Neural progenitor cell (in vitro differentiated cells): ENCODE data around the gene TBCA. TPM values are rescaled to one million over a fixed set of nuclear protein-coding genes. Genes with fewer than 3 reads are reported as not detected.

Experiments
- DNase-seq: peaks from one replicate; pipeline ENCODE4 v3.0.0-alpha.2; 2016; ENCODE audit warnings: low spot score
- H2AFZ ChIP-seq: fragments of 200-600 bp; sonication (generic); replicated peaks from 2 replicates; pipeline ENCODE4 v1.6.1; 2016; ENCODE audit warnings: antibody characterized with exemption
- H3F3A ChIP-seq: fragments of 200-600 bp; sonication (generic); 2 replicates; pipeline ENCODE4 v1.6.1; 2016; ENCODE audit warnings: antibody characterized with exemption, low read depth
- H3K27ac ChIP-seq: fragments of 200-600 bp; sonication (generic); 2 replicates; pipeline ENCODE4 v1.5.1; 2016; ENCODE audit warnings: mild to moderate bottlenecking
- H3K27me3 ChIP-seq: fragments of 200-600 bp; sonication (generic); 2 replicates; pipeline ENCODE4 v1.6.1; 2016; ENCODE audit warnings: mild to moderate bottlenecking, moderate library complexity
- H3K36me3 ChIP-seq: fragments of 200-600 bp; sonication (generic); 2 replicates; pipeline ENCODE4 v1.5.1; 2016
- H3K4me1 ChIP-seq: fragments of 200-600 bp; sonication (generic); 2 replicates; pipeline ENCODE4 v1.6.1; 2016; ENCODE audit warnings: mixed run types
- H3K4me2 ChIP-seq: fragments of 200-600 bp; sonication (generic); 2 replicates; pipeline ENCODE4 v1.6.1; 2016
- H3K4me3 ChIP-seq: fragments of 200-600 bp; sonication (generic); 2 replicates; pipeline ENCODE4 v1.5.1; 2016
- H3K79me2 ChIP-seq: fragments of 200-600 bp; sonication (generic); 2 replicates; pipeline ENCODE4 v1.6.1; 2016; ENCODE audit warnings: low read depth
- H3K9ac ChIP-seq: fragments of 200-600 bp; sonication (generic); 2 replicates; pipeline ENCODE4 v1.6.1; 2016
- H3K9me3 ChIP-seq: fragments of 200-600 bp; sonication (generic); 2 replicates; pipeline ENCODE4 v1.5.1; 2016; ENCODE audit warnings: low read depth
- H4K20me1 ChIP-seq: fragments of 200-600 bp; sonication (generic); 2 replicates; pipeline ENCODE4 v1.6.1; 2016; ENCODE audit warnings: low read depth
- H3K27ac Mint-ChIP-seq: 3 replicates; pipeline ENCODE4 v1.8.0; 2021; ENCODE audit warnings: mixed read lengths
- H3K27me3 Mint-ChIP-seq: 2 replicates; pipeline ENCODE4 v1.8.0; 2022; ENCODE audit warnings: low read depth, mild to moderate bottlenecking, inconsistent platforms, moderate library complexity, mixed read lengths; ENCODE audit not compliant: insufficient read depth
- H3K36me3 Mint-ChIP-seq: 3 replicates; pipeline ENCODE4 v1.8.0; 2021; ENCODE audit warnings: mixed read lengths
- H3K4me1 Mint-ChIP-seq: 3 replicates; pipeline ENCODE4 v1.8.0; 2021; ENCODE audit warnings: mixed read lengths
- H3K4me3 Mint-ChIP-seq: 3 replicates; pipeline ENCODE4 v1.8.0; 2021; ENCODE audit warnings: mild to moderate bottlenecking, moderate library complexity, mixed read lengths
- H3K9me3 Mint-ChIP-seq: 3 replicates; pipeline ENCODE4 v1.8.0; 2020; ENCODE audit warnings: mixed read lengths
- EZH2 ChIP-seq: fragments of 200-600 bp; sonication (generic); IDR thresholded peaks from 2 replicates; pipeline ENCODE4 v1.6.1; 2017; ENCODE audit warnings: antibody characterized with exemption, mild to moderate bottlenecking, moderate library complexity
- EZH2phosphoT487 ChIP-seq: fragments of 200-600 bp; sonication (generic); IDR thresholded peaks from 2 replicates; pipeline ENCODE4 v1.6.1; 2017; ENCODE audit warnings: antibody characterized with exemption
- total RNA-seq: library from RNA; depleted of rRNA; stranded (reverse); fragments of >200 nt; gene quantifications from 2 replicates; pipeline ENCODE4 v1.2.3, GENCODE V29; 2015; ENCODE audit warnings: low replicate concordance
- TF ChIP-seq, protein P1 (sequence below): fragments of 200-600 bp; sonication (generic); IDR thresholded peaks from 2 replicates; pipeline ENCODE4 v1.5.1; 2017; ENCODE audit warnings: antibody characterized with exemption, mild to moderate bottlenecking

Gene TBCA
- total RNA-seq, 1 donor from 2014 or later: 270 TPM

DNA sequence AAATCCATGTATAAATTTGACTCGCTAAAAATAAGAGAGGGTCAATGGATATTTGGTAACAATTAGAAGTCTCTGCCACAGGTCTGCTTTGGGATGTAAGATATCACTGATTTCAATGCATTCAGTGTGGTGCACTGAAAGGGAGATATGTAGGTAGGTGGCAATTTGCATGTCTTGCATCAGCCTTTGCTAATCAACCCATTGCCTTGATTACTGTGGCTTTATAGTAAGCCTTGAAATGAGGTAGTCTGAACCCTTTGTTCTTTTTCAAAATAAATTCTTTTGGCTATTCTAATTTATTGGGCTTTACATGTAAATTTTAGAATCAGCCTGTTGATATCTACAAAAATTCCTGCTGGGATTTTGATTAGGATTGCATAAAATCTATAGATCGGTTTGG is 15.8 kb upstream of the TBCA start:
- H3K9ac ChIP-seq: no peak overlapping the region
- peaks cover 9% of the 10 kb centered on the region for H3K27me3 Mint-ChIP-seq
- no peaks in the 10 kb centered on the region for H3K4me1 Mint-ChIP-seq
- no peak overlapping the region for H3K4me3 ChIP-seq
- H3K4me2 ChIP-seq: no peak overlapping the region
- no peak overlapping the region for H3K4me3 Mint-ChIP-seq
- peaks cover 13% of the 10 kb centered on the region for H3K9me3 Mint-ChIP-seq
- no peaks in the 10 kb centered on the region for H4K20me1 ChIP-seq
- no peaks in the 10 kb centered on the region for H3K79me2 ChIP-seq
- no peak overlapping the region for H3K27ac Mint-ChIP-seq
- no peak for TF ChIP-seq EZH2phosphoT487
- TF ChIP-seq EZH2: no peak
- TF ChIP-seq, protein P1, sequence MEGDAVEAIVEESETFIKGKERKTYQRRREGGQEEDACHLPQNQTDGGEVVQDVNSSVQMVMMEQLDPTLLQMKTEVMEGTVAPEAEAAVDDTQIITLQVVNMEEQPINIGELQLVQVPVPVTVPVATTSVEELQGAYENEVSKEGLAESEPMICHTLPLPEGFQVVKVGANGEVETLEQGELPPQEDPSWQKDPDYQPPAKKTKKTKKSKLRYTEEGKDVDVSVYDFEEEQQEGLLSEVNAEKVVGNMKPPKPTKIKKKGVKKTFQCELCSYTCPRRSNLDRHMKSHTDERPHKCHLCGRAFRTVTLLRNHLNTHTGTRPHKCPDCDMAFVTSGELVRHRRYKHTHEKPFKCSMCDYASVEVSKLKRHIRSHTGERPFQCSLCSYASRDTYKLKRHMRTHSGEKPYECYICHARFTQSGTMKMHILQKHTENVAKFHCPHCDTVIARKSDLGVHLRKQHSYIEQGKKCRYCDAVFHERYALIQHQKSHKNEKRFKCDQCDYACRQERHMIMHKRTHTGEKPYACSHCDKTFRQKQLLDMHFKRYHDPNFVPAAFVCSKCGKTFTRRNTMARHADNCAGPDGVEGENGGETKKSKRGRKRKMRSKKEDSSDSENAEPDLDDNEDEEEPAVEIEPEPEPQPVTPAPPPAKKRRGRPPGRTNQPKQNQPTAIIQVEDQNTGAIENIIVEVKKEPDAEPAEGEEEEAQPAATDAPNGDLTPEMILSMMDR: no peak
- DNase-seq: no peak
- H3K27me3 ChIP-seq: no peaks in the 10 kb centered on the region
- H3F3A ChIP-seq: no peaks in the 10 kb centered on the region
- peaks cover 12% of the 10 kb centered on the region for H3K9me3 ChIP-seq
- H3K4me1 ChIP-seq: no peaks in the 10 kb centered on the region
- peaks cover 6% of the 10 kb centered on the region for H3K36me3 Mint-ChIP-seq
- peaks cover 4% of the 10 kb centered on the region for H3K36me3 ChIP-seq
- no peak overlapping the region for H3K27ac ChIP-seq
- H2AFZ ChIP-seq: no peak overlapping the region

DNA sequence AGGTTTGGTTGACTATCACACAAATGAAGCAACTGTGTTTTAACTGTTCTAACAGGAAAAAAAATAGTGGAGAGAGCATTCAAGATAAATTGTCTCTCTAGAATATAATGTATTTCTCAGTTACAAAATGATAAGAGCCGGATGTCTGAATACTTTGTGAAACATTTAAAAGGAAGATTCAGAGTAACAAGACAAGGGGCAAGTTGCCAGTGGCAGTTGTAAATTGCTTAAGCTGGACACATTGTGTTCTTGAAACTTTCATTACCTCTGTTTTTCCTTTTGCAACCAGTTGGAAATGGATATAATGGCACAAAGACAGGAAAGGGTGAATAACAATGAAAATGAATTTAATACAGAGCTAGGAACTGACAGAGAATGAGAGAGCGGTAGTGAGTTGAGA is 15.2 kb upstream of the TBCA start:
- Mint-ChIP-seq H3K27ac (no peak overlapping the region), H3K27me3 (peaks cover 9% of the 10 kb centered on the region), H3K36me3 (peaks cover 6% of the 10 kb centered on the region), H3K4me3 (no peak overlapping the region), H3K4me1 (no peaks in the 10 kb centered on the region), H3K9me3 (peaks cover 9% of the 10 kb centered on the region)
- Histone ChIP-seq H2AFZ (no peak overlapping the region), H3K4me3 (no peak overlapping the region), H3K9me3 (peaks cover 11% of the 10 kb centered on the region), H3K4me2 (no peak overlapping the region), H3K27me3 (no peaks in the 10 kb centered on the region), H3K79me2 (no peaks in the 10 kb centered on the region), H3K36me3 (peaks cover 4% of the 10 kb centered on the region), H3F3A (no peaks in the 10 kb centered on the region), H3K4me1 (no peaks in the 10 kb centered on the region), H4K20me1 (no peaks in the 10 kb centered on the region), H3K27ac (no peak overlapping the region), H3K9ac (no peak overlapping the region)
- TF ChIP-seq, protein P1: no peak
- TF ChIP-seq EZH2: no peak
- no peak for TF ChIP-seq EZH2phosphoT487
- DNase-seq: no peak

DNA sequence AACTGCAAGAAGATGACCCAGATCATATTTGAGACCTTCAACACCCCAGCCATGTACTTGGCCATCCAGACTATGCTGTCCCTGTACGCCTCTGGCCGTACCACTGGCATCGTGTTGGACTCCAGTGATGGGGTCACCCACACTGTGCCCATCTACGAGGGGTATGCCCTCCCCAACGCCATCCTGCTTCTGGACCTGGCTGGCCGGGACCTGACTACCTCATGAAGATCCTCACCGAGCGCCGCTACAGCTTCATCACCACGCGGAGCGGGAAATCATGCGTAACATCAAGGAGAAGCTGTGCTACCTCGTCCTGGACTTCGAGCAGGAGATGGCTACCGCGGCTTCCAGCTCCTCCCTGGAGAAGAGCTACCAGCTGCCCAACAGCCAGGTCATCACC is 9.1 kb upstream of the TBCA start:
- Histone ChIP-seq H3K9me3 (no peaks in the 10 kb centered on the region), H3K27ac (no peak overlapping the region), H3F3A (no peaks in the 10 kb centered on the region), H3K27me3 (no peaks in the 10 kb centered on the region), H3K4me3 (no peak overlapping the region), H3K9ac (no peak overlapping the region), H4K20me1 (no peaks in the 10 kb centered on the region), H3K4me1 (no peaks in the 10 kb centered on the region), H2AFZ (no peak overlapping the region), H3K4me2 (no peak overlapping the region), H3K36me3 (no peaks in the 10 kb centered on the region), H3K79me2 (no peaks in the 10 kb centered on the region)
- no peak overlapping the region for H3K4me3 Mint-ChIP-seq
- TF ChIP-seq, protein P1: no peak
- no peak for TF ChIP-seq EZH2
- no peak for TF ChIP-seq EZH2phosphoT487
- no peaks in the 10 kb centered on the region for H3K36me3 Mint-ChIP-seq
- no peak overlapping the region for H3K27ac Mint-ChIP-seq
- H3K27me3 Mint-ChIP-seq: peaks cover 7% of the 10 kb centered on the region
- no peaks in the 10 kb centered on the region for H3K4me1 Mint-ChIP-seq
- no peak for DNase-seq
- H3K9me3 Mint-ChIP-seq: peaks cover 9% of the 10 kb centered on the region
